Ovary (tissue), 9 donors: ENCODE measurements around the gene RBM44. TPM values are rescaled to one million over a fixed set of nuclear protein-coding genes. Genes with fewer than 3 reads are reported as not detected.

Experiments
- DNase-seq, 5 donors: peaks; one replicate each; pipeline ENCODE4 v3.0.0-alpha.2; 2019 to 2020
- H3K27ac ChIP-seq, 2 donors: fragments of 200-600 bp; one replicate each; pipeline versions ENCODE4 v1.5.1 to v1.8.0; 2019 to 2022
- H3K27me3 ChIP-seq: fragments of 200-600 bp; one replicate; pipeline ENCODE4 v1.8.0; 2022
- H3K36me3 ChIP-seq: fragments of 200-600 bp; sonication (generic); one replicate; pipeline ENCODE4 v1.5.1; 2019
- H3K4me1 ChIP-seq: one replicate; pipeline ENCODE4 v1.8.1; 2013; ENCODE audit warnings: mild to moderate bottlenecking, moderate library complexity; ENCODE audit not compliant: insufficient read depth
- H3K4me3 ChIP-seq: fragments of 200-600 bp; sonication (generic); one replicate; pipeline ENCODE4 v1.5.1; 2017
- H3K9me3 ChIP-seq, 2 donors: fragments of 200-600 bp in 1 of 2; sonication (generic) in 1 of 2; one replicate each; pipeline versions ENCODE4 v1.5.1 to v1.8.1; 2013 to 2019; ENCODE audit warnings: mild to moderate bottlenecking in 1 of 2, moderate library complexity in 1 of 2
- CTCF ChIP-seq, 3 donors: fragments of 450-650 bp in 2 of 3; fragments of 200-600 bp in 1 of 3; IDR thresholded peaks; one replicate each; pipeline versions ENCODE4 v1.5.1 to v1.8.0; 2016 to 2022; ENCODE audit warnings: antibody characterized with exemption in 3 of 3, mild to moderate bottlenecking in 1 of 3
- EP300 ChIP-seq: sonication (generic); formaldehyde crosslinking; IDR thresholded peaks from one replicate; pipeline ENCODE4 v1.6.1; 2017; ENCODE audit warnings: antibody characterized with exemption
- POLR2A ChIP-seq: fragments of 450-650 bp; IDR thresholded peaks from one replicate; pipeline ENCODE4 v1.6.1; 2017; ENCODE audit warnings: antibody characterized with exemption, mild to moderate bottlenecking, moderate library complexity
- WGBS, 3 donors: extraction: QIAGEN DNeasy Blood & Tissue Kit in 1 of 3; methylation state at CpG; one replicate each; pipeline versions ENCODE4 v1.1.5 to v1.1.7; 2013 to 2017; 5-methylcytosine and 5-hydroxymethylcytosine counted together
- intact Hi-C, 4 donors: fragments of 100-400 bp; cut with DNase I; formaldehyde crosslinking; loops; one replicate each; pipeline versions ENCODE4 v1.11.0 to v1.15.1; 2022 to 2023
- polyA plus RNA-seq, 2 donors: library from polyadenylated mRNA; stranded (reverse); fragments of 200-250 nt in 1 of 2; fragments of 350-450 nt in 1 of 2; fragmentation: Illumina TruSeq in 1 of 2; extraction: RNeasy Lipid Tissue Mini Kit (QIAGEN cat#74804) in 1 of 2; gene quantifications; one replicate each; pipeline ENCODE4 v1.2.3, GENCODE V29; 2013 to 2014
- total RNA-seq, 7 donors: library from RNA; depleted of rRNA in 2 of 7; stranded (reverse); fragments of >200 nt in 2 of 7; fragmentation: NEBNext Ultra II Directional in 3 of 7; extraction: Animal tissue kit (Norgen Biotek cat#: 25700) in 3 of 7; gene quantifications; one replicate each; pipeline versions ENCODE4 v1.1.0 to v1.2.4, GENCODE V29; 2016 to 2023
- donor health status: DM: no; HTN: no; CAD: no; lungs with moderate emphysema.
- donor health status: DM: no; HTN: no; CAD: no.
- donor health status: Bipolar disorder and iron deficiency.
- donor health status: DM: yes; HTN: yes; CAD: no.
- donor health status: DM: no; HTN: no; CAD: no.
- donor health status: DM: yes; HTN: yes; CAD: no.

RBM44 gene
- total and polyA plus RNA-seq, 9 donors = 0.13 to 0.83 (median 0.33) TPM

GRCh38 chr2:237877576-237878307, 79.2 kb downstream of the RBM44 start:
- Histone ChIP-seq H3K36me3 (no peaks in the 10 kb centered on the region), H3K27ac (no peak overlapping the region), H3K4me3 (no peak overlapping the region), H3K4me1 (peaks cover 10% of the 10 kb centered on the region), H3K9me3 (no peaks in the 10 kb centered on the region), H3K27me3 (no peaks in the 10 kb centered on the region)
- peak in 4 of 5 donors; percentile 7 to 31 (median 16) for DNase-seq
- TF ChIP-seq CTCF (IDR thresholded peaks at IDR 0.05) (no peak), POLR2A (no peak), EP300 (no peak)
- intact Hi-C loops = no loop called here
- 95 to 96% (median 95%) methylated on average over 25 of the region's 25 CpGs for WGBS, 3 donors

DNA sequence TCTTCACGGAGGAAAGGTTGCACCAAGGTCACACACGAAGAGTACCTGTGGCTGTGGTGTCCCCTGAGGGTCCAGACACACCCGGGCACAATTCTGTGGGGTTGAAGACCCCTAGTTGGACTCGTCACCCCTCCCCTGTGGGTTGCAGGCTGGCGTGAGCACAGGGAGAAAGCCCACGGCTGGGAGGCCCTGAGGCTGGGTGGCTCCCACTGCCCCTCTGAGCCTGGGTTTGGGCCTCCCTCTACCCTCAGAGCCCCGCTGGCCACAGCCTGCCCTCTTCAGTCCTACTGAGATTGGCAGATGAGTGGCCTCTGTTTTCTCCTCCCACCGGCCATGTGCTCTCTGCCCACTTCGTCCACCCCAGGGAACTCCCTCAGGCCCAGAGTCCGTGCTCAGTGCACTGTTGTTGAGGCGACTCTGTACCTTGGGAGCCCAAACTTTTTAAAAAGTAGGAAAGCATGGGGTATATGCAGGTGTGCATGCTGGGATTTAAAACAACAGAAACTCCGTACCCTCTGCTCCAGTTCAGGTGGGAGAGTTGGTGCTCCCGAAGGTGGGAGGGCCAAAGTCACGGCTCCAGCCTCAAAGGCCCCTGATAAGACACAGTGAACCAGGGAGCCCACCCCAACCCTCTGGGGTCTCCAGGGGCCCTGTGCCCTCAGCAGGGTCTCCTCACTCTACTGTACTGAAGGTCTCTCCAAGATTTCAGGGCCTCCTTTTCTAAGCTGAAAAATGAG, 79.9 kb downstream of the RBM44 start:
- TF ChIP-seq POLR2A = no peak
- TF ChIP-seq EP300 = no peak
- TF ChIP-seq CTCF (IDR thresholded peaks at IDR 0.05) = no peak
- Histone ChIP-seq H3K27me3 (no peaks in the 10 kb centered on the region), H3K36me3 (no peaks in the 10 kb centered on the region), H3K4me3 (no peak overlapping the region), H3K4me1 (peaks cover 6% of the 10 kb centered on the region), H3K27ac (no peak overlapping the region), H3K9me3 (no peaks in the 10 kb centered on the region)
- DNase-seq = peak in 2 of 5 donors; percentile 11 to 31
- WGBS, 3 donors = 83 to 89% (median 86%) methylated on average over 14 of the region's 14 CpGs
- intact Hi-C loops = no loop called here

- Histone ChIP-seq H3K9me3 (no peaks in the 10 kb centered on the region), H3K4me1 (peaks cover 3% of the 10 kb centered on the region), H3K4me3 (no peak overlapping the region), H3K27ac (no peak overlapping the region), H3K36me3 (no peaks in the 10 kb centered on the region), H3K27me3 (no peaks in the 10 kb centered on the region)
- intact Hi-C loops = no loop called here
- DNase-seq = peak in 2 of 5 donors; percentile 4 to 26
- no peak for TF ChIP-seq CTCF (IDR thresholded peaks at IDR 0.05)
- WGBS, 3 donors = 72 to 90% (median 77%) methylated on average over 5 of the region's 5 CpGs
Observed at GRCh38 chr2:237879058-237879430, 80.5 kb downstream of the RBM44 start.

- no peaks in the 10 kb centered on the region for H3K9me3 ChIP-seq
- TF ChIP-seq CTCF (IDR thresholded peaks at IDR 0.05) (no peak), EP300 (no peak), POLR2A (no peak)
- H3K27me3 ChIP-seq = no peaks in the 10 kb centered on the region
- no peak overlapping the region for H3K27ac ChIP-seq
- intact Hi-C loops = no loop called here
- H3K4me1 ChIP-seq = peaks cover 5% of the 10 kb centered on the region
- no peaks in the 10 kb centered on the region for H3K36me3 ChIP-seq
- DNase-seq = peak in 3 of 5 donors; percentile 3 to 24 (median 8)
- no peak overlapping the region for H3K4me3 ChIP-seq
- 97 to 98% (median 97%) methylated on average over 12 of the region's 12 CpGs for WGBS, 3 donors
Observed at GRCh38 chr2:237879991-237880560, 81.5 kb downstream of the RBM44 start.
